Panc1 (cell line): ENCODE results near the gene FBRSL1. TPM values are rescaled to one million over a fixed set of nuclear protein-coding genes. Genes with fewer than 3 reads are reported as not detected.

ENCODE experiments used
- ATAC-seq: fragments of 200-7000 bp; cut with Tn5 transposase; 2 replicates; pipeline ENCODE4 v1.9.1; 2020; ENCODE audit warnings: mild to moderate bottlenecking, moderate library complexity
- BruUV-seq: library from RNA; stranded (reverse); fragments of 400-500 nt; replicated peaks from 2 replicates; lab custom pipeline; 2021; lab: Mats Ljungman, UMichigan
- CTCF ChIA-PET: fragments of 300-600 bp; sonication (Branson Sonifier 250); formaldehyde crosslinking; loops from one replicate; lab custom pipeline; 2022; ENCODE audit warnings: antibody characterized with exemption; lab: Charles Lee
- POLR2A ChIA-PET: fragments of 300-600 bp; sonication (Branson Sonifier 250); formaldehyde crosslinking; loops from one replicate; lab custom pipeline; 2022; ENCODE audit warnings: antibody characterized with exemption; lab: Charles Lee
- DNase-seq: peaks from one replicate; pipeline ENCODE4 v3.0.0-alpha.2; 2010; ENCODE audit warnings: low read depth, low spot score
- H3K27ac ChIP-seq: 2 replicates; pipeline ENCODE4 v1.5.1; 2011; ENCODE audit warnings: mild to moderate bottlenecking, low read length, inconsistent platforms
- H3K27me3 ChIP-seq: fragments of 200-500 bp; sonication (Bioruptor generic); 2 replicates; pipeline ENCODE4 v1.6.0; 2014; ENCODE audit warnings: low read length, inconsistent platforms; ENCODE audit not compliant: control insufficient read depth, insufficient read depth
- H3K36me3 ChIP-seq: fragments of 200-500 bp; sonication (Bioruptor generic); 2 replicates; pipeline ENCODE4 v1.5.1; 2014; ENCODE audit warnings: inconsistent platforms, mild to moderate bottlenecking, low read length, moderate library complexity; ENCODE audit not compliant: control insufficient read depth, insufficient read depth
- H3K4me1 ChIP-seq: 2 replicates; pipeline ENCODE4 v1.5.1; 2011; ENCODE audit warnings: inconsistent platforms, mild to moderate bottlenecking, low read length, moderate library complexity; ENCODE audit not compliant: control insufficient read depth, insufficient read depth
- H3K4me3 ChIP-seq, 2 experiments: 2 replicates each; pipeline ENCODE4 v1.5.1; 2011 to 2012; ENCODE audit warnings: low read depth in 2 of 2, low read length in 2 of 2, mild to moderate bottlenecking in 2 of 2, inconsistent platforms in 1 of 2, moderate library complexity in 1 of 2
- H3K9me3 ChIP-seq: fragments of 200-500 bp; sonication (Bioruptor generic); 2 replicates; pipeline ENCODE4 v1.5.1; 2014; ENCODE audit warnings: low read depth, mild to moderate bottlenecking, inconsistent platforms, low read length, moderate library complexity; ENCODE audit not compliant: control insufficient read depth, insufficient read depth
- POLR2AphosphoS5 ChIP-seq: IDR thresholded peaks from 2 replicates; pipeline ENCODE4 v1.6.1; 2012; ENCODE audit warnings: mild to moderate bottlenecking, low read depth, low read length, moderate library complexity
- SIN3A ChIP-seq: IDR thresholded peaks from 2 replicates; pipeline ENCODE4 v1.6.1; 2012; ENCODE audit warnings: low read depth, mild to moderate bottlenecking, low read length, moderate library complexity, borderline replicate concordance; ENCODE audit not compliant: insufficient read depth
- TCF7L2 ChIP-seq: IDR thresholded peaks from 2 replicates; pipeline ENCODE4 v1.6.1; 2011; ENCODE audit warnings: mild to moderate bottlenecking, low read depth, low read length, inconsistent platforms
- in situ Hi-C: cut with HindIII; loops from 2 replicates; pipeline ENCODE4 v1.10.0; 2016; ENCODE audit warnings: low sequenced_read_pairs, low pct_unique_long_range_greater_than_20kb
- intact Hi-C: fragments of 100-400 bp; cut with micrococcal nuclease; formaldehyde crosslinking; loops from one replicate; pipeline ENCODE4 v1.10.0; 2022; ENCODE audit not compliant: unreplicated experiment
- total RNA-seq: library from RNA; stranded (reverse); gene quantifications from one replicate; pipeline ENCODE4 v1.2.1, GENCODE V29; 2021; ENCODE audit not compliant: unreplicated experiment
- TF ChIP-seq, protein P1 (sequence below): fragments of 450-650 bp; IDR thresholded peaks from 2 replicates; pipeline ENCODE4 v1.5.1; 2017; ENCODE audit warnings: mild to moderate bottlenecking
- TF ChIP-seq, protein P2 (sequence below), 2 experiments: IDR thresholded peaks; 2 replicates each; pipeline ENCODE4 v1.6.1; 2011 to 2012; ENCODE audit warnings: low read depth in 2 of 2, control low read depth in 1 of 2, low read length in 1 of 2, mild to moderate bottlenecking in 1 of 2, moderate library complexity in 1 of 2; ENCODE audit not compliant: insufficient read depth in 1 of 2

The FBRSL1 gene
- total RNA-seq, 1 experiment from 2014 or later = 104 TPM

DNA sequence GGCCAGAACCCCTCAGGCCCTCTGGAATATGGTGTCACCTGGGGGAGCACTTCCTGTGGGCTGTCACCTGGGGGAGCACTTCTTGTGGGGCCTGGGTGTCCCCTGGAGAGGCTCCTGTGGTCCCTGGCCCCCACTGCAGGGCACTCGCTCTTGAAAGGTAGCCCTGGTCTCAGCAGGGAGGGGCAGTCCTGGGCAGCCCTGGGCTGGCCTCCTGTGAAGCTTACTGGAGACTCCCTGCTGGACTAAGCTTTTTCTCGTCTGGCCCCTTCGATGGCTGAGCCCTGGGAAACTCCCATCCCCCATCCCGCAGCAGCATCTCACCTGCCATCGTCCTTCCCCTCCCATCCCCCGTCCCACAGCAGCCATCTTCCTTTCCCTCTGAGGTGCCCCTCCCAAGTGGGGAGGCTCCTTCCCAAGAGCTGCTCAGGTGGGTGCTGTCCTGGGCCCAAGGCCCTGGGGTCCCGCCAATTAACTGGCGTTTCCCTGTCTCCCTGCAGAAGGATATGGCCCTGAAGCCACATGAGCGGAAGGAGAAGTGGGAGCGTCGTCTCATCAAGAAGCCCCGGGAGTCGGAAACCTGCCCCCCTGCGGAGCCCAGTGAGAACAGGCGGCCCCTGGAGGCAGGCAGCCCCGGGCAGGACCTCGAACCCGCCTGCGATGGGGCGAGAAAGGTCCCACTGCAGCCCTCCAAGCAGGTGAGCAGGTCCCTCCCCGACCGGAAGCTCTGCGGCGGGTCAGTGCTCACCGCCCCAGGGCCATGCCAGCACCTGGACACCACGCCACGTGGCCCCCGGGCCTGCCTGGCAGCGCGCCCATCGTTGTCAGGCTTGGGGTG, 17.9 kb downstream of the FBRSL1 start:
- ATAC-seq (peak; percentile 9; the same call in 1 of the 2 replicates), DNase-seq (no peak)
- Histone ChIP-seq H3K4me1 (peaks cover 34% of the 10 kb centered on the region), H3K27ac (no peak overlapping the region), H3K27me3 (no peaks in the 10 kb centered on the region), H3K9me3 (no peaks in the 10 kb centered on the region), H3K4me3 (no peak overlapping the region), H3K36me3 (no peaks in the 10 kb centered on the region)
- intact Hi-C loops = no loop called here
- in situ Hi-C loops = no loop called here
- TF ChIP-seq SIN3A (no peak), POLR2AphosphoS5 (no peak), TCF7L2 (no peak)
- TF ChIP-seq, protein P1, sequence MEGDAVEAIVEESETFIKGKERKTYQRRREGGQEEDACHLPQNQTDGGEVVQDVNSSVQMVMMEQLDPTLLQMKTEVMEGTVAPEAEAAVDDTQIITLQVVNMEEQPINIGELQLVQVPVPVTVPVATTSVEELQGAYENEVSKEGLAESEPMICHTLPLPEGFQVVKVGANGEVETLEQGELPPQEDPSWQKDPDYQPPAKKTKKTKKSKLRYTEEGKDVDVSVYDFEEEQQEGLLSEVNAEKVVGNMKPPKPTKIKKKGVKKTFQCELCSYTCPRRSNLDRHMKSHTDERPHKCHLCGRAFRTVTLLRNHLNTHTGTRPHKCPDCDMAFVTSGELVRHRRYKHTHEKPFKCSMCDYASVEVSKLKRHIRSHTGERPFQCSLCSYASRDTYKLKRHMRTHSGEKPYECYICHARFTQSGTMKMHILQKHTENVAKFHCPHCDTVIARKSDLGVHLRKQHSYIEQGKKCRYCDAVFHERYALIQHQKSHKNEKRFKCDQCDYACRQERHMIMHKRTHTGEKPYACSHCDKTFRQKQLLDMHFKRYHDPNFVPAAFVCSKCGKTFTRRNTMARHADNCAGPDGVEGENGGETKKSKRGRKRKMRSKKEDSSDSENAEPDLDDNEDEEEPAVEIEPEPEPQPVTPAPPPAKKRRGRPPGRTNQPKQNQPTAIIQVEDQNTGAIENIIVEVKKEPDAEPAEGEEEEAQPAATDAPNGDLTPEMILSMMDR = no peak; the same call in 1 of the 2 replicates
- TF ChIP-seq, protein P2, sequence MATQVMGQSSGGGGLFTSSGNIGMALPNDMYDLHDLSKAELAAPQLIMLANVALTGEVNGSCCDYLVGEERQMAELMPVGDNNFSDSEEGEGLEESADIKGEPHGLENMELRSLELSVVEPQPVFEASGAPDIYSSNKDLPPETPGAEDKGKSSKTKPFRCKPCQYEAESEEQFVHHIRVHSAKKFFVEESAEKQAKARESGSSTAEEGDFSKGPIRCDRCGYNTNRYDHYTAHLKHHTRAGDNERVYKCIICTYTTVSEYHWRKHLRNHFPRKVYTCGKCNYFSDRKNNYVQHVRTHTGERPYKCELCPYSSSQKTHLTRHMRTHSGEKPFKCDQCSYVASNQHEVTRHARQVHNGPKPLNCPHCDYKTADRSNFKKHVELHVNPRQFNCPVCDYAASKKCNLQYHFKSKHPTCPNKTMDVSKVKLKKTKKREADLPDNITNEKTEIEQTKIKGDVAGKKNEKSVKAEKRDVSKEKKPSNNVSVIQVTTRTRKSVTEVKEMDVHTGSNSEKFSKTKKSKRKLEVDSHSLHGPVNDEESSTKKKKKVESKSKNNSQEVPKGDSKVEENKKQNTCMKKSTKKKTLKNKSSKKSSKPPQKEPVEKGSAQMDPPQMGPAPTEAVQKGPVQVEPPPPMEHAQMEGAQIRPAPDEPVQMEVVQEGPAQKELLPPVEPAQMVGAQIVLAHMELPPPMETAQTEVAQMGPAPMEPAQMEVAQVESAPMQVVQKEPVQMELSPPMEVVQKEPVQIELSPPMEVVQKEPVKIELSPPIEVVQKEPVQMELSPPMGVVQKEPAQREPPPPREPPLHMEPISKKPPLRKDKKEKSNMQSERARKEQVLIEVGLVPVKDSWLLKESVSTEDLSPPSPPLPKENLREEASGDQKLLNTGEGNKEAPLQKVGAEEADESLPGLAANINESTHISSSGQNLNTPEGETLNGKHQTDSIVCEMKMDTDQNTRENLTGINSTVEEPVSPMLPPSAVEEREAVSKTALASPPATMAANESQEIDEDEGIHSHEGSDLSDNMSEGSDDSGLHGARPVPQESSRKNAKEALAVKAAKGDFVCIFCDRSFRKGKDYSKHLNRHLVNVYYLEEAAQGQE (IDR thresholded peaks at IDR 0.05; ENCODE audit: insufficient read depth in 1 of 2, low read depth in 2 of 2, low read length in 1 of 2) = no peak
- no TSS peak for BruUV-seq
- ChIA-PET POLR2A (no interaction called here), CTCF (interaction anchor here (0.7 kb wide), 1 partner anchor 16 kb away, joined by 3 read pairs; no protein-coding TSS in a partner anchor)

DNA sequence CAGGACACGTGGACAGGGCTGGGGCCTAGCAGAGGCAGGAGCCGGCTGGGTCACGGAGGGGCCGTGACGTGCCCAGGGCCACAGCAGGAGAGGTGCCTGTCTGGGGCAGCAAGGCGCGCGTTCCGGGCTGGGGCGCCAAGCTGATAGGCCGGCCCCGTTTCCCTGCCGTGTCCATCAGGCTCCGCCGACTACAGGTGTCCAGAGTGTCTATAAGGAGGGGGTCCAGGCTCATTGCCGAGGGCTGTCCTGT, 18.5 kb downstream of the FBRSL1 start:
- intact Hi-C loops = no loop called here
- ChIA-PET CTCF (no interaction called here), POLR2A (no interaction called here)
- no peaks in the 10 kb centered on the region for H3K9me3 ChIP-seq
- ATAC-seq (no peak), DNase-seq (no peak)
- H3K27ac ChIP-seq = no peak overlapping the region
- no peaks in the 10 kb centered on the region for H3K27me3 ChIP-seq
- TF ChIP-seq, protein P2 (IDR thresholded peaks at IDR 0.05; ENCODE audit: insufficient read depth in 1 of 2, low read depth in 2 of 2, low read length in 1 of 2) = no peak
- TF ChIP-seq POLR2AphosphoS5 = no peak
- no peak for TF ChIP-seq SIN3A
- TF ChIP-seq, protein P1 = no peak
- TF ChIP-seq TCF7L2 = no peak
- H3K4me3 ChIP-seq = no peak overlapping the region
- in situ Hi-C loops = no loop called here
- no TSS peak for BruUV-seq
- no peaks in the 10 kb centered on the region for H3K36me3 ChIP-seq
- H3K4me1 ChIP-seq = peaks cover 31% of the 10 kb centered on the region
